ENCODE measurements around the gene PAQR9.

- TF ChIP-seq CTCF (conservative IDR thresholded peaks at IDR 0.05 in 1 of 2, IDR thresholded peaks at IDR 0.05 in 1 of 2; ENCODE audit: low read depth in 1 of 2, low read length in 2 of 2): no peak
- no peak for TF ChIP-seq EZH2 (IDR thresholded peaks at IDR 0.05; ENCODE audit: low read length, missing control alignments)
Measured at GRCh38 chr3:142913432-142913831, 50.0 kb downstream of the PAQR9 start.
